NAMALWA (cell line): ENCODE data around the gene AJM1.
"Not testable (repeated sequence)": the region's sequence is repeated elsewhere in the genome, so short reads cannot be mapped to it uniquely, and the experiment has no call there.

Source experiments
- DNase-seq: peaks from one replicate; pipeline ENCODE4 v3.0.0-alpha.2; 2015; ENCODE audit warnings: low spot score

AJM1 gene

GRCh38 chr9:136880651-136881050 lies 38.4 kb downstream of the AJM1 start:
- peak; percentile 43 for DNase-seq

DNA sequence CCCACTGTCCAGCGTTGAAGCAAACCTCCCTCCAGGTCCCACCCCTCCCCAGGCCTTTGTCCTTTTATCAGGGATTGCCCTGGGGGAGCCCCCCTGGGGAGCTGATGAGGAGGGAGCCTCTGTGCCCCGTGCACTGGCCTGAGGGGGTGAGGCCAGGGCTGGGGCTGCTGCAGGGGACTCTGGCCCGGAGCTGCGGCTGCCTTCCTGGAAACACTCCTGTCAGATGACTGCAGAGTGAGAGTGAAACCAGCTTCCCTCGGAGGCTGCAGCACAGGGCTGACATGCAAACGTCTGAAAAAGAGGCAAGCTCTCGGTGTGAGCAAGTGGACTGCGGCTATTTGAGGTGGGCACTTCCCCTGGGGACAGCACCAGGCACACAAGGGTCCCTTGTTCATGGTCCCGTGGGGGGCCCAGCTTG lies 39.4 kb downstream of the AJM1 start:
- DNase-seq, result no peak

DNA sequence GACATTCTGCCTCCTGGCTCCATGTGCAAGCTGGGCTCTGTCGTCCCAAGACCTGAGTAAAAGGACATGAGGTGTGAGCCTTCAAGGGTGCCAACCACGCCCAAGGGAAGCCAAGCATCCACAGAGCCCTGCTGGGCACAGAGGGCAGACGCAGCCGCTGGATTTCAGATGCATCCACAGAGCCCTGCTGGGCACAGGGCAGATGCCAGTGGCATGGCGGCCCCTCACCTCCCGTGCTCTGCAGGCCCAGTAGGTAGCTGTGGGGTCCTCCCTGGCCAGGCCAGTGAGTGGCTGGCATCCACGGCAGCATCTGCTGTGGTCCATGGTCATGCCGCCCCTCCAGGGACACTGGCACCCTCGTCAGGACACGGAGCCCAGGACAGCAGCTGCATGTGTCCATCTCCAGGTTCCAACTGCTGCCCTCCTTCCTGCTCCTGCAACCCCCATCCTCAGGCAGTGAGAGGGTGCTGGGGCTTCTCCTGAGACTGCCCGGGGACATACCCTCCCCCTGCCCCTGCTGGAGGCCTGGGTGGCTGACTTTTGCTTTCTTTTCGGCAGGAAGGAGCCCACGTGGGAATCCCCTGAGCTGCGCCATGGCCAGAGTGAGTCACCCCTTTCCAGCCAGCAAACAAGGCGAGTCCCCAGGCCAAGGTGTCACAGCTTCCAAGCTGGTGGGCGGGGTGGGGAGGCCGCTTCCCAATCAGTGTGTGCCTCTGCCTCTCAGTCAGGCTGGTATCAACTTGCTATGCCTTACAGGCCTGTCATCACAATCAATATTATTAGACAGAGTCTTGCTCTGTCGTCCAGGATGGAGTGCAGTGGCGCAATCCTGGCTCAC lies 40.0 kb downstream of the AJM1 start:
- DNase-seq, result peak; percentile 44

- not testable (repeated sequence) for DNase-seq
Observed at GRCh38 chr9:136882947-136883283, 40.6 kb downstream of the AJM1 start.

DNA sequence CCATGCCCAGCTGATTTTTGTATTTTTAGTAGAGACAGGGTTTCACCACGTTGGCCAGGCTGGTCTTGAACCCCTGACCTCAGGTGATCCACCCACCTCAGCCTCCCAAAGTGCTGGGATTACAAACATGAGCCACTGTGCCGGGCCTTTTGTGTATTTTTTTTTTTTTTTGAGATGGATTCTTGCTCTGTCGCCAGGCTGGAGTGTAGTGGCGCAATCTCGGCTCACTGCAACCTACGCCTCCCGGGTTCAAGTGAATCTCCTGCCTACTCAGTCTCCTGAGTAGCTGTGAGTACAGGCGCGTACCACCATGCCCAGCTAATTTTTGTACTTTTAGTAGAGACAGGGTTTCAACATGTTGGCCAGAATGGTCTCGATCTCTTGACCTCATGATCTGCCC lies 41.4 kb downstream of the AJM1 start:
- not testable (repeated sequence) for DNase-seq

DNA sequence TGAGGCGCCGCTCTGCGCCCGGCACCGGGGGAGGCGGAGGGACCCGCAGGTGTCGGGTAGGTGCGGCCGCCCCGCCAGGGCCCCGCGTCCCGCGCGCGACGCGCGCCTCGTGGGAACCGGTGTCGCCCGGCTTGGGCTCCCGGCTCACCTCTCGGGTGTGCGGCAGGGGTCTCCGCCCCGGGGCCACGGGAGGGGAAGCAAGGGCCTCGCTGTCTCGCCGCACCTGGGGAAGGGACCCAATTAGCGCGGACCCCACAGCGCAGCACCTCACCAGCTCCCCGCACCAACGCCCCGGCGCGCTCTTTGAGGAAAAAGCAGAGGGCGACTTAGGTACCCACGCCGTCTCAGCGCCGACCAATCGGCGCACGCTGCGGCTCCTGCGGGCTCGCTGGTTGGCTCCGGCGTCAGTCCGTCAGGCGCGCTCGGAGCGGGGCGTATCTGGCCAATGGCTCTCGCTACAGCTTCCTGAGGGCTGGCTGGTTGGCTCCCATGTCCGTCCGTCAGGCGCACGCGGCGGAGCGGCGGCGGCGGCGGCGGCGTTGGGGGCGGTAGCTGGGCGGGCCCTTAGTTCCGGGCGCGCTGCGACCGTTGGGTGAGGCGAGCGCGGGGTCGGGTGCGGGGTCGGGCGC lies 43.8 kb downstream of the AJM1 start, which contains the start of gene TRAF2:
Gene TRAF2 (plus strand): TSS at position 567 of the 629 bp plus-strand sequence. CDS start 12,225 bp downstream, outside the sequence.
- peak; percentile 98 for DNase-seq

- DNase-seq, result peak; percentile 51
Observed at GRCh38 chr9:136886610-136887597, 44.6 kb downstream of the AJM1 start.

GRCh38 chr9:136888454-136888853 lies 46.2 kb downstream of the AJM1 start:
- DNase-seq, result no peak

DNA sequence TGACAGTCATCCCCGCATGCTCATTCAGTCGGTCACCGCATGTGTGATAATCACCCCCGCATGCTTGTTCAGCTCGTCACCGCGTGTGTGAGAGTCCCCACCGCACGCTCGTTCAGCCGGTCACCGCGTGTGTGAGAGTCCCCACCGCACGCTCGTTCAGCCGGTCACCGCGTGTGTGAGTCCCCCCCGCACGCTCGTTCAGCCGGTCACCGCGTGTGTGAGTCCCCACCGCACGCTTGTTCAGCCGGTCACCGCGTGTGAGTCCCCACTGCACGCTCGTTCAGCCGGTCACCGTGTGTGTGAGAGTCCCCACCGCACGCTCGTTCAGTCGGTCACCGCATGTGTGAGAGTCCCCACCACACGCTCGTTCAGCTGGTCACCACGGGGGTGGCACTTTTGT lies 47.6 kb downstream of the AJM1 start:
- DNase-seq, result no peak

DNA sequence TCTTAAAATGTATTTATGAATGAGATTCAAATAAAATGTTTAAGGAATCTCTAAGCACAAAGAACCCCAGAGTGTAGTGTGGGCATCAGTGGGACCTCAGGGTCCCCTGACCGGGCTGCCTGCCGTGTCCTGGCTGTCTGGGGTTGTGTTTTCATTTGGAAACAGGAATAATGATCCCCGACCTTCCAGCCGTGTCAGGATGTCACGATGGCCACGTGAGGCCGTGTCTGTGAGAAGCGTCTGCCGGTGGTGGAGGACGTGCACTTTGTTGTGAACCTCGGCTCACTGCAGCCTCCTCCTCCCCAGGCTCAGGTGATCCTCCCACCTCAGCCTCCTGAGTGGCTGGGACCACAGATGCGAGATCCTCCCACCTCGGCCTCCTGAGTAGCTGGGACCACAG lies 48.4 kb downstream of the AJM1 start:
- no peak for DNase-seq
